Measurements from ENCODE around the gene ASCC3.
"Not testable (repeated sequence)": the region's sequence is repeated elsewhere in the genome, so short reads cannot be mapped to it uniquely, and the experiment has no call there.

ASCC3 gene

GRCh38 chr6:100886076-100886475, 4.9 kb upstream of the ASCC3 start:
- DNase-seq, result no peak

- no peak for DNase-seq
These were observed 2.2 kb upstream of the ASCC3 start for GRCh38 chr6:100883347-100883746.

- no peak for DNase-seq
These were observed 545 bp upstream of the ASCC3 start for GRCh38 chr6:100881707-100882040.

GRCh38 chr6:100880149-100880852, 828 bp downstream of the ASCC3 start:
- no peak for DNase-seq

GRCh38 chr6:100879317-100879716, 1.8 kb downstream of the ASCC3 start:
- no peak for DNase-seq

- no peak for DNase-seq
These were observed 3.3 kb downstream of the ASCC3 start for GRCh38 chr6:100877851-100878250.

GRCh38 chr6:100876251-100876650, 4.9 kb downstream of the ASCC3 start:
- DNase-seq, result no peak

- no peak for DNase-seq
These were observed 15.6 kb downstream of the ASCC3 start for GRCh38 chr6:100865525-100865924.

- DNase-seq, result no peak
These were observed 19.1 kb downstream of the ASCC3 start for GRCh38 chr6:100862063-100862462.

- DNase-seq, result no peak
These were observed 25.0 kb downstream of the ASCC3 start for GRCh38 chr6:100856146-100856545.

- no peak for DNase-seq
These were observed 29.3 kb downstream of the ASCC3 start for GRCh38 chr6:100851819-100852218.

- DNase-seq, result no peak
These were observed 31.0 kb downstream of the ASCC3 start for GRCh38 chr6:100850174-100850573.

- DNase-seq, result no peak
These were observed 34.9 kb downstream of the ASCC3 start for GRCh38 chr6:100846276-100846675.

- DNase-seq, result no peak
These were observed 35.5 kb downstream of the ASCC3 start for GRCh38 chr6:100845676-100846075.

GRCh38 chr6:100839419-100839818, 41.7 kb downstream of the ASCC3 start:
- no peak for DNase-seq

- no peak for DNase-seq
These were observed 43.1 kb downstream of the ASCC3 start for GRCh38 chr6:100838011-100838410.

- no peak for DNase-seq
These were observed 47.1 kb downstream of the ASCC3 start for GRCh38 chr6:100833972-100834574.

GRCh38 chr6:100829077-100829595, 52.0 kb downstream of the ASCC3 start:
- not testable (repeated sequence) for DNase-seq

GRCh38 chr6:100823041-100823440, 58.1 kb downstream of the ASCC3 start:
- DNase-seq, result no peak

GRCh38 chr6:100818066-100818465, 63.1 kb downstream of the ASCC3 start:
- no peak for DNase-seq

- DNase-seq, result no peak
These were observed 71.1 kb downstream of the ASCC3 start for GRCh38 chr6:100810015-100810414.

- no peak for DNase-seq
These were observed 71.8 kb downstream of the ASCC3 start for GRCh38 chr6:100809346-100809745.

- no peak for DNase-seq
These were observed 72.4 kb downstream of the ASCC3 start for GRCh38 chr6:100808638-100809275.

- no peak for DNase-seq
These were observed 74.8 kb downstream of the ASCC3 start for GRCh38 chr6:100806296-100806695.
